Measurements from ENCODE around the gene RHBDF2. TPM values are rescaled to one million over a fixed set of nuclear protein-coding genes. Genes with fewer than 3 reads are reported as not detected.
"Not testable (repeated sequence)": the region's sequence is repeated elsewhere in the genome, so short reads cannot be mapped to it uniquely, and the experiment has no call there.

RHBDF2 gene
- total and polyA plus RNA-seq, 5 donors from 2014 or later, result 2.5 to 23.8 (median 3.7) TPM

GRCh38 chr17:76508472-76509063, 7.3 kb upstream of the RHBDF2 start:
- peaks cover 0 to 32% (median 13%) of the 10 kb centered on the region in 4 donors for H3K4me1 Mint-ChIP-seq

GRCh38 chr17:76506408-76507345, 5.5 kb upstream of the RHBDF2 start:
- H3K27ac Mint-ChIP-seq, result peak overlapping the region; percentile 31 to 67 (median 52)

More at GRCh38 chr17:76508472-76509063, 7.3 kb upstream of the RHBDF2 start:
- not testable (repeated sequence) for ATAC-seq (ENCODE audit: low read depth in 2 of 2); H3K9me3 ChIP-seq (ENCODE audit: control insufficient read depth in 2 of 2, low read length in 2 of 2); H3K4me3 ChIP-seq (ENCODE audit: low read depth, low read length); H3K27me3 ChIP-seq (ENCODE audit: control insufficient read depth, insufficient read depth, low read length); DNase-seq; H3K36me3 ChIP-seq (ENCODE audit: control insufficient read depth, insufficient read depth, low read length); H3K27ac ChIP-seq (ENCODE audit: insufficient read depth, low read length, poor library complexity, severe bottlenecking); H3K36me3 Mint-ChIP-seq; H3K4me3 Mint-ChIP-seq; H3K9me3 Mint-ChIP-seq
- H3K27ac Mint-ChIP-seq, result peak overlapping the region in 1 of 3 donors; percentile 76
- H3K27me3 Mint-ChIP-seq, result peaks cover 14% of the 10 kb centered on the region
- peaks cover 10% of the 10 kb centered on the region for H3K4me1 ChIP-seq (ENCODE audit: control insufficient read depth, insufficient read depth, low read length, poor library complexity, severe bottlenecking)

GRCh38 chr17:76504117-76504516, 2.9 kb upstream of the RHBDF2 start:
- Histone ChIP-seq H3K36me3 (ENCODE audit: control insufficient read depth, insufficient read depth, low read length) (no peaks in the 10 kb centered on the region), H3K4me1 (ENCODE audit: control insufficient read depth, insufficient read depth, low read length, poor library complexity, severe bottlenecking) (peaks cover 30% of the 10 kb centered on the region), H3K27ac (ENCODE audit: insufficient read depth, low read length, poor library complexity, severe bottlenecking) (no peak overlapping the region), H3K4me3 (ENCODE audit: low read depth, low read length) (no peak overlapping the region), H3K9me3 (ENCODE audit: control insufficient read depth in 2 of 2, low read length in 2 of 2) (no peaks in the 10 kb centered on the region), H3K27me3 (ENCODE audit: control insufficient read depth, insufficient read depth, low read length) (no peaks in the 10 kb centered on the region)
- no peaks in the 10 kb centered on the region for H3K36me3 Mint-ChIP-seq
- H3K9me3 Mint-ChIP-seq, result no peaks in the 10 kb centered on the region
- peaks cover 10% of the 10 kb centered on the region for H3K27me3 Mint-ChIP-seq
- H3K27ac Mint-ChIP-seq, result peak overlapping the region in 1 of 3 donors; percentile 80
- ATAC-seq (ENCODE audit: low read depth in 2 of 2) (no peak), DNase-seq (no peak)
- H3K4me1 Mint-ChIP-seq, result peaks cover 0 to 37% (median 13%) of the 10 kb centered on the region in 4 donors
- H3K4me3 Mint-ChIP-seq, result peak overlapping the region in 1 of 4 donors; percentile 56

More at GRCh38 chr17:76506408-76507345, 5.5 kb upstream of the RHBDF2 start:
- H3K4me1 Mint-ChIP-seq, result peaks cover 0 to 26% (median 10%) of the 10 kb centered on the region in 4 donors
- ATAC-seq (ENCODE audit: low read depth in 2 of 2) (peak; percentile 77 to 84), DNase-seq (peak; percentile 78 to 87 (median 82))
- no peaks in the 10 kb centered on the region for H3K36me3 Mint-ChIP-seq
- Histone ChIP-seq H3K27me3 (ENCODE audit: control insufficient read depth, insufficient read depth, low read length) (no peaks in the 10 kb centered on the region), H3K4me1 (ENCODE audit: control insufficient read depth, insufficient read depth, low read length, poor library complexity, severe bottlenecking) (peaks cover 13% of the 10 kb centered on the region), H3K27ac (ENCODE audit: insufficient read depth, low read length, poor library complexity, severe bottlenecking) (no peak overlapping the region), H3K36me3 (ENCODE audit: control insufficient read depth, insufficient read depth, low read length) (no peaks in the 10 kb centered on the region), H3K9me3 (ENCODE audit: control insufficient read depth in 2 of 2, low read length in 2 of 2) (no peaks in the 10 kb centered on the region), H3K4me3 (ENCODE audit: low read depth, low read length) (no peak overlapping the region)
- no peaks in the 10 kb centered on the region for H3K9me3 Mint-ChIP-seq
- peak overlapping the region in 2 of 4 donors; percentile 41 to 51 for H3K4me3 Mint-ChIP-seq
- peaks cover 14% of the 10 kb centered on the region for H3K27me3 Mint-ChIP-seq

- peaks cover 4% of the 10 kb centered on the region for H3K27me3 Mint-ChIP-seq
- no peaks in the 10 kb centered on the region for H3K9me3 ChIP-seq (ENCODE audit: control insufficient read depth in 2 of 2, low read length in 2 of 2)
- H3K4me1 Mint-ChIP-seq, result peaks cover 0 to 42% (median 13%) of the 10 kb centered on the region in 4 donors
- DNase-seq (no peak), ATAC-seq (ENCODE audit: low read depth in 2 of 2) (no peak)
- H3K4me3 Mint-ChIP-seq, result peak overlapping the region; percentile 21 to 61 (median 34)
- H3K4me3 ChIP-seq (ENCODE audit: low read depth, low read length), result no peak overlapping the region
- H3K36me3 Mint-ChIP-seq, result no peaks in the 10 kb centered on the region
- H3K9me3 Mint-ChIP-seq, result no peaks in the 10 kb centered on the region
- no peak overlapping the region for H3K27ac Mint-ChIP-seq
- peak overlapping the region; percentile 74 for H3K27ac ChIP-seq (ENCODE audit: insufficient read depth, low read length, poor library complexity, severe bottlenecking)
- no peaks in the 10 kb centered on the region for H3K27me3 ChIP-seq (ENCODE audit: control insufficient read depth, insufficient read depth, low read length)
- no peaks in the 10 kb centered on the region for H3K36me3 ChIP-seq (ENCODE audit: control insufficient read depth, insufficient read depth, low read length)
- H3K4me1 ChIP-seq (ENCODE audit: control insufficient read depth, insufficient read depth, low read length, poor library complexity, severe bottlenecking), result peaks cover 33% of the 10 kb centered on the region
Observed at GRCh38 chr17:76502341-76503211, 1.4 kb upstream of the RHBDF2 start.

- Mint-ChIP-seq H3K4me1 (peaks cover 0 to 45% (median 14%) of the 10 kb centered on the region in 4 donors), H3K27me3 (peaks cover 4% of the 10 kb centered on the region), H3K4me3 (peak overlapping the region; percentile 53 to 95 (median 85)), H3K36me3 (no peaks in the 10 kb centered on the region), H3K27ac (peak overlapping the region; percentile 86 to 99 (median 97)), H3K9me3 (no peaks in the 10 kb centered on the region)
- peaks cover 33% of the 10 kb centered on the region for H3K4me1 ChIP-seq (ENCODE audit: control insufficient read depth, insufficient read depth, low read length, poor library complexity, severe bottlenecking)
- H3K27me3 ChIP-seq (ENCODE audit: control insufficient read depth, insufficient read depth, low read length), result no peaks in the 10 kb centered on the region
- H3K36me3 ChIP-seq (ENCODE audit: control insufficient read depth, insufficient read depth, low read length), result no peaks in the 10 kb centered on the region
- H3K27ac ChIP-seq (ENCODE audit: insufficient read depth, low read length, poor library complexity, severe bottlenecking), result peak overlapping the region; percentile 74
- no peaks in the 10 kb centered on the region for H3K9me3 ChIP-seq (ENCODE audit: control insufficient read depth in 2 of 2, low read length in 2 of 2)
- ATAC-seq (ENCODE audit: low read depth in 2 of 2) (no peak), DNase-seq (no peak)
- H3K4me3 ChIP-seq (ENCODE audit: low read depth, low read length), result peak overlapping the region; percentile 35
Observed at GRCh38 chr17:76501827-76502307, 644 bp upstream of the RHBDF2 start.

GRCh38 chr17:76500747-76501017, 541 bp downstream of the RHBDF2 start:
- H3K27me3 Mint-ChIP-seq, result no peaks in the 10 kb centered on the region
- no peak overlapping the region for H3K4me3 ChIP-seq (ENCODE audit: low read depth, low read length)
- H3K27me3 ChIP-seq (ENCODE audit: control insufficient read depth, insufficient read depth, low read length), result no peaks in the 10 kb centered on the region
- peak overlapping the region in 2 of 3 donors; percentile 25 to 44 for H3K27ac Mint-ChIP-seq
- ATAC-seq (ENCODE audit: low read depth in 2 of 2), result no peak
- no peaks in the 10 kb centered on the region for H3K36me3 Mint-ChIP-seq
- H3K4me1 Mint-ChIP-seq, result peaks cover 0 to 43% (median 13%) of the 10 kb centered on the region in 4 donors
- H3K9me3 ChIP-seq (ENCODE audit: control insufficient read depth in 2 of 2, low read length in 2 of 2), result no peaks in the 10 kb centered on the region
- DNase-seq, result no peak
- H3K27ac ChIP-seq (ENCODE audit: insufficient read depth, low read length, poor library complexity, severe bottlenecking), result peak overlapping the region; percentile 74
- H3K36me3 ChIP-seq (ENCODE audit: control insufficient read depth, insufficient read depth, low read length), result no peaks in the 10 kb centered on the region
- H3K4me3 Mint-ChIP-seq, result peak overlapping the region; percentile 72 to 86 (median 81)
- H3K9me3 Mint-ChIP-seq, result no peaks in the 10 kb centered on the region
- H3K4me1 ChIP-seq (ENCODE audit: control insufficient read depth, insufficient read depth, low read length, poor library complexity, severe bottlenecking), result peaks cover 26% of the 10 kb centered on the region

- H3K4me3 ChIP-seq (ENCODE audit: low read depth, low read length), result no peak overlapping the region
- no peak for ATAC-seq (ENCODE audit: low read depth in 2 of 2)
- no peaks in the 10 kb centered on the region for H3K27me3 ChIP-seq (ENCODE audit: control insufficient read depth, insufficient read depth, low read length)
- no peaks in the 10 kb centered on the region for H3K9me3 ChIP-seq (ENCODE audit: control insufficient read depth in 2 of 2, low read length in 2 of 2)
- peaks cover 26% of the 10 kb centered on the region for H3K4me1 ChIP-seq (ENCODE audit: control insufficient read depth, insufficient read depth, low read length, poor library complexity, severe bottlenecking)
- Mint-ChIP-seq H3K4me3 (peak overlapping the region; percentile 72 to 86 (median 81)), H3K27ac (peak overlapping the region in 2 of 3 donors; percentile 25 to 44), H3K4me1 (peaks cover 0 to 43% (median 12%) of the 10 kb centered on the region in 4 donors), H3K36me3 (no peaks in the 10 kb centered on the region), H3K9me3 (no peaks in the 10 kb centered on the region), H3K27me3 (no peaks in the 10 kb centered on the region)
- H3K36me3 ChIP-seq (ENCODE audit: control insufficient read depth, insufficient read depth, low read length), result no peaks in the 10 kb centered on the region
- peak overlapping the region; percentile 74 for H3K27ac ChIP-seq (ENCODE audit: insufficient read depth, low read length, poor library complexity, severe bottlenecking)
- no peak for DNase-seq
Observed at GRCh38 chr17:76500074-76500746, 1.0 kb downstream of the RHBDF2 start.

Measured in CD4-positive, CD25-positive, alpha-beta regulatory T cell (primary cell).